ENCODE results near the gene KIF19.

GRCh38 chr17:74357466-74357809 lies 31.4 kb downstream of the KIF19 start:
- TF ChIP-seq CTCF (conservative IDR thresholded peaks at IDR 0.05; ENCODE audit: low read length) (no peak), EZH2phosphoT487 (IDR thresholded peaks at IDR 0.05; ENCODE audit: borderline replicate concordance) (no peak)
